Measurements from ENCODE around the gene ADAMTS3.
A peak's percentile ranks its signal among the peaks of the same experiment; 100 is the strongest.

Gene ADAMTS3

GRCh38 chr4:72568959-72569718 is at the start of gene ADAMTS3:
ADAMTS3 (minus strand) TSS chr4:72569221; CDS start chr4:72568762, 459 bp downstream.
- H3K27ac ChIP-seq, result peak within 1 kb of the TSS; percentile 99
- peak; percentile 35 for TF ChIP-seq CTCF (conservative IDR thresholded peaks at IDR 0.05)

DNA sequence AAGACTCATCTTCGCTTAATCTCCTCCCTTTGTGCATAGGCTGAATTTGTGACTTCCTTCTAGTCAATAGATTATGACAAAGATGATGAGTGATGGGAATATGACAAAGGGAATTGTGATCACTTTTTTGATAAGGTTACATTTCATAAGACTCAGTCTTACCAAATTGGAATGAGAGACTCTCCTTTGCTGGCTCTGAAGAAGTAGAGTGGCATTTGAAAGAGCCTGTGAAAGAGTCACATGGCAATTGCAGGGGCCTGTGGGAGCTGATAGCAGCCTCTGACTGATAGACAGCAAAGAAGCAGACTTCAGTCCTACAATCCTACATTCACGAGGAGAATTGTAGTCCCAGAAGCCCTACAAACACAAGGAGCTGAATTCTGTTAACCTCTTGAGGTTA is 44.9 kb upstream of the ADAMTS3 start:
- TF ChIP-seq CTCF (conservative IDR thresholded peaks at IDR 0.05), result no peak

DNA sequence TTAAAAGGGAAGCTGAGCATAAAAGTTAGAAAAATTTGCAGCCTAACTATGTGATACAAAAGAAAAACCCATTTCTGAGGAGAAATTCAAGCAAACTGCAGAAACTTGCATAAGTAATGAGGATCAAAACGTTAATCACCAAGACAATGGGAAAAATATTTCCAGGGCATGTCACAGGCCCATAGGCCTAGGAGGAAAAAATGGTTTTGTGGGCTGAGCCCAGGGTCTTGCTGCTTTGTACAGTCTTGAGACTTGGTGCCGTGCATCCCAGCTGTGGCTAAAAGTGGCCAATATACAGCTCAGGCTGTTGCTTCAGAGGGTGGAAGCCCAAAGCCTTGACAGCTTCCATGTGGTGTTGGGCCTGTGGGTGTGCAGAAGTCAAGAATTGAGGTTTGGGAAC is 37.7 kb upstream of the ADAMTS3 start:
- no peak for TF ChIP-seq CTCF (conservative IDR thresholded peaks at IDR 0.05)

More for the DNA sequence above, 44.9 kb upstream of the ADAMTS3 start:
- no peak overlapping the region for H3K27ac ChIP-seq

DNA sequence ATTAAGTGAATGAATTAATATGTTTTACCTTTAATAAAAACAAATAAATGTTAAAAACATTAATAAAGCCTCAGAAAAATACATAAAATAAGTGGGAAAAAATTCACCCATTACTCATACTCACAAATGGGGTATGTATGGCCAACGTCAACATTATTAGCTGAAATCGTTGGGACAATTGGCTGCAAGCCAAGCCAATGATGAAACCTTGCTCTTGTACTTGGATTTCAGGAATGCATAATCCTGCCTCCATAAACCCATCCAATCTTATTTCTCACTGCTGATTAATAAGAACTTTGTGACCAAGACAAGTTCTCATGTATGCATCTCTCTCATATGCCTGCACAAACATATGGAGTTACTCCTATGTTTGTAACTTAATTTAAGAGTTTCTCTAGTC is 35.3 kb upstream of the ADAMTS3 start:
- no peak overlapping the region for H3K27ac ChIP-seq
- TF ChIP-seq CTCF (conservative IDR thresholded peaks at IDR 0.05), result no peak

More for the DNA sequence above, 37.7 kb upstream of the ADAMTS3 start:
- H3K27ac ChIP-seq, result no peak overlapping the region

- no peak overlapping the region for H3K27ac ChIP-seq
- no peak for TF ChIP-seq CTCF (conservative IDR thresholded peaks at IDR 0.05)
These were observed 33.7 kb upstream of the ADAMTS3 start for GRCh38 chr4:72602396-72603376.

DNA sequence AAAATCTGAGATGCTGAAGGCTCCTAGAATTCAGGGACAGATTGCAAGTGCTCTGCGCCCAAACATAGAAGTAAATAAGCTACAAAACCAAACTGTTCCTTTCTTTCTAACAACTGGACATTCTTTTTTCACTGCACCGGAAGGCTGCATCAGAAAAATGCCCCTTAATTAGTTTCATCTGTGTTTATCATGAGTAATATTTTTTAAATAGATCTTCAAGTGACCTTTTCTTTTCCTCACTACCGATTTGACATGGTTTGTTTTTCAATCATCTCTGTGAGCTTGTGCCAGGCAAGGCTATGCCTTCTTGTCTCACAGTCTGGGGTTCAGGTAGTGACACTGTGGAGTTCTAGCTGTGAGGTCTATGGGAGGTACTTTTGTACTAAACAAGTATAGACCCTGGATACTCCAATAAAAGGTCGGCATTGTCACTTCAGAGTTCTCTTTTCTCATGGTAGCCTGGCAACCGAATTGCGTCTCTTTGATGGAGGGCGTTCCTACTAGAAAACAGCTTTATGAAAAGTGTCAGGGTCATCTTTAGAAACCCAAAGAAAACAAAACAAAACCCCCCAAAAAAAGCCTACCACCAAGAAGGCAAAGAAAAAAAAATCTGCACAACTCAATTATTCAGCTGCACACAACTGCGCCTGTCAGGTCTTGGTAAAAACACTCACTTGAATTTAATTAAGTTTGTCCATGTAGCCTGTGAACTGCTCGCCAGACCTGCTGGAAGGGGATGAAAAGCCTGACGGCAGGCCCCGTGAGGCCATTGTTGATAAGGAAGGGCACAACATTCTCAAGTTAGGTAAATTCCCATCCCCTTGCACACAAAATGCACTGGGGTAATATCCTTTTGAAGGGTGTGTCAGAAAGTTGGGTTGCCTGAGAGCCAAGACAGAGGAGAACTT is 22.8 kb upstream of the ADAMTS3 start:
- H3K27ac ChIP-seq, result no peak overlapping the region
- TF ChIP-seq CTCF (conservative IDR thresholded peaks at IDR 0.05), result no peak
